ENCODE measurements around the gene CCNH. TPM values are rescaled to one million over a fixed set of nuclear protein-coding genes. Genes with fewer than 3 reads are reported as not detected.

The CCNH gene
- total RNA-seq, 1 donor from 2014 or later: 36.9 TPM

- H3K27me3 Mint-ChIP-seq (ENCODE audit: low read depth): no peaks in the 10 kb centered on the region
- peaks cover 4% of the 10 kb centered on the region for H3K9me3 Mint-ChIP-seq
- H3K36me3 Mint-ChIP-seq (ENCODE audit: low read depth): no peaks in the 10 kb centered on the region
- no peak overlapping the region for H3K27ac Mint-ChIP-seq (ENCODE audit: unreplicated experiment)
- DNase-seq (ENCODE audit: low read depth, low spot score): no peak
- no peaks in the 10 kb centered on the region for H3K4me1 Mint-ChIP-seq
- no peak for TF ChIP-seq CTCF (conservative IDR thresholded peaks at IDR 0.05)
- H3K4me3 Mint-ChIP-seq: no peak overlapping the region
Observed at GRCh38 chr5:87430863-87431457, 18.2 kb upstream of the CCNH start.

DNA sequence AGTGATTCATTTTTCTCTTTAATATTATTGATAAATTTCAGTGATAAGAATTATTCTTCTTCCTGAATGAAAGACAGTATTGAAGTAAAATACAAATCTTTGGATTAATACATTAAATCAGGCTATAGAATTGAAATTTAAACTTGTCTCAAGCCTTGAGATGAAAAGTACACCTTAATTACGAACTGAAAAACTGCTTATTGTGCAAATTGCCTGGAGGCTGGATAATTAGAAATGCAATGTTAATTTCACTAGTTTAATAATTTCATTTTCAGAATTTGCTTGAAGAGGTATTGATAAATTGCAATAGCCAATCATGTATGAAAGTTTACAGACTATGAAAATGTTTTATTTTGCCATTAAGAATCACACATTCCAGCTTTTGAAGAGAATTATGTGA lies 11.0 kb upstream of the CCNH start:
- Mint-ChIP-seq H3K27me3 (ENCODE audit: low read depth) (no peaks in the 10 kb centered on the region), H3K9me3 (peaks cover 4% of the 10 kb centered on the region), H3K36me3 (ENCODE audit: low read depth) (no peaks in the 10 kb centered on the region), H3K27ac (ENCODE audit: unreplicated experiment) (no peak overlapping the region), H3K4me3 (no peak overlapping the region), H3K4me1 (no peaks in the 10 kb centered on the region)
- no peak for DNase-seq (ENCODE audit: low read depth, low spot score)
- TF ChIP-seq CTCF (conservative IDR thresholded peaks at IDR 0.05): no peak

GRCh38 chr5:87421307-87421706 lies 8.6 kb upstream of the CCNH start:
- H3K36me3 Mint-ChIP-seq (ENCODE audit: low read depth): no peaks in the 10 kb centered on the region
- no peaks in the 10 kb centered on the region for H3K9me3 Mint-ChIP-seq
- no peak for TF ChIP-seq CTCF (conservative IDR thresholded peaks at IDR 0.05)
- no peak overlapping the region for H3K4me3 Mint-ChIP-seq
- H3K4me1 Mint-ChIP-seq: no peaks in the 10 kb centered on the region
- no peaks in the 10 kb centered on the region for H3K27me3 Mint-ChIP-seq (ENCODE audit: low read depth)
- no peak overlapping the region for H3K27ac Mint-ChIP-seq (ENCODE audit: unreplicated experiment)
- DNase-seq (ENCODE audit: low read depth, low spot score): no peak

DNA sequence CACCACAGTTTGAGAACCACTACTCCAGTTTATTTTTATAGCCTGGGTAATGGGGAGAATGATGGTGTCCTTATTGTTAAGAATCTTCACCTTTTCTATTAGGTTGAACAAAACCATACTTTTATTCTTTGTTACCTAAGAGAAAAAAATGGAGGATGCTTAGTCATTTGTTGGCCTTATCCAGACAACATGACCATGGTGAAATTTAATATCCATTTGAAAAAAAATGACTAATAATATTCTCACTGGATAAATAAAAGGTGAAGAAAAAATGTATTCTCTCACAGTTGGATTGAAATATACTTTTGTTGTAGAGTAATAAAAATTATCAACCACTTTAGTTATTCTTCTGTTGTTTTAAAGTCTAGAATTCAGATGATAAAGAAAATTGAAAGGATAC lies 5.8 kb upstream of the CCNH start:
- Mint-ChIP-seq H3K27me3 (ENCODE audit: low read depth) (no peaks in the 10 kb centered on the region), H3K9me3 (no peaks in the 10 kb centered on the region), H3K4me3 (no peak overlapping the region), H3K27ac (ENCODE audit: unreplicated experiment) (no peak overlapping the region), H3K36me3 (ENCODE audit: low read depth) (no peaks in the 10 kb centered on the region), H3K4me1 (no peaks in the 10 kb centered on the region)
- TF ChIP-seq CTCF (conservative IDR thresholded peaks at IDR 0.05): no peak
- DNase-seq (ENCODE audit: low read depth, low spot score): no peak

DNA sequence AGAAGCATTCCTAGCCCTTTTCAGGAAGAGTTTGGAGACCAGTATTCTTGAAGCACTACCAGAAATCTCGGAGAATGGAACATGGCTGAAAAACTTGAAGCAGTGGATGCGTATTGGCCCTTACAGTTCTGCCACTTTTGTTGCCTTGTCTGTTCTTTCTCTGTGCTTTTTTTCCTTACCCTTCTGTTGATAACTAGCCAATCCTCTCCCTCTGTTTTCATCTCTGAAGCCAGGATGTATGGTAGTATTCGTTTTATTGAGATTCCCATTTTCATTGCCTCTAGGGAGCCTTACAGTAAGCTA lies 564 bp upstream of the CCNH start:
- H3K4me3 Mint-ChIP-seq: peak overlapping the region; percentile 90
- no peak for DNase-seq (ENCODE audit: low read depth, low spot score)
- H3K36me3 Mint-ChIP-seq (ENCODE audit: low read depth): peaks cover 3% of the 10 kb centered on the region
- peaks cover 22% of the 10 kb centered on the region for H3K4me1 Mint-ChIP-seq
- H3K27ac Mint-ChIP-seq (ENCODE audit: unreplicated experiment): peak overlapping the region; percentile 6
- peaks cover 3% of the 10 kb centered on the region for H3K9me3 Mint-ChIP-seq
- no peak for TF ChIP-seq CTCF (conservative IDR thresholded peaks at IDR 0.05)
- H3K27me3 Mint-ChIP-seq (ENCODE audit: low read depth): no peaks in the 10 kb centered on the region

All from neural crest cell (in vitro differentiated cells).